ENCODE measurements around the gene ASCL4.
"Not testable (repeated sequence)": the region's sequence is repeated elsewhere in the genome, so short reads cannot be mapped to it uniquely, and the experiment has no call there.

- TF ChIP-seq CTCF (IDR thresholded peaks at IDR 0.05 in 8 of 11, conservative IDR thresholded peaks at IDR 0.05 in 3 of 11); POLR2AphosphoS5 (IDR thresholded peaks at IDR 0.05); POLR2A (IDR thresholded peaks at IDR 0.05): not testable (repeated sequence)
These were observed 46.8 kb upstream of the ASCL4 start for GRCh38 chr12:107727742-107728141.

All from spleen (tissue), 7 donors.